G401.6 (cell line): ENCODE results near the gene MRPL33.
"Not testable (repeated sequence)": the region's sequence is repeated elsewhere in the genome, so short reads cannot be mapped to it uniquely, and the experiment has no call there.

ENCODE experiments used
- FAIRE-seq: peaks from 2 replicates; lab custom pipeline; 2012; peaks lifted over from hg19 to GRCh38; lab: Jason Lieb, UNC

Gene MRPL33

DNA sequence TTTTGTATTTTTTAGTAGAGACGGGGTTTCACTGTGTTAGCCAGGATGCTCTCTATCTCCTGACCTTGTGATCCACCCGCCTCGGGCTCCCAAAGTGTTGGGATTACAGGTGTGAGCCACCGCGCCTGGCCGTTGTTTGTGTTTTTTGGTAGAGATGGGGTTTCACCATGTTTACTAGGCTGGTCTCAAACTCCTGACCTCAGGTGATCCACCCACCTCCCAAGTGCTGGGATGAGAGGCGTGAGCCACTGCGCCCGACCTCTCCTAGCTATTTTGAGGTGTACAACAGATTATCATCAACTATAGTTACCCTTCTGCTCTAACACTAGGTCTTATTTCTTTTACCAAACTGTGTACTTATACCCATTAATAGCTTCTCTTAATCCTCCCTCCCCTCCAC, 28.9 kb upstream of the MRPL33 start:
- no peak for FAIRE-seq

DNA sequence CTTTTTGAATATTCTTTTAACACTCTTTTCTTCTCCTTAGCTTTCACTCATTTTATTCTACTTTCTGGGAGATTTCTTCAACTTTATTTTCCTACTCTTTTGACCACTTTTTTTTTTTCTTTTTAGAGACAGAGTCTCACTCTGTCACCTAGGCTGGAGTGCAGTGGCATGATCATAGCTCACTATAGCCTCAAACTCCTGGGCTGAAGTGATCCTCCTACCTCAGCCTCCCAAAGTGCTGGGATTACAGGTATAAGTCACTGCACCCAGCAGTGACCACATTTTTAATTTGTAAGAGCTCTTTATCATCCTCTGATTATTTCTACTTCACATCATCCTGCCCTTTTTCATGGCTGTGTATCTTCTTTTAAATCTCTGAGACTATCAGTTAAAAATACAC, 26.0 kb upstream of the MRPL33 start:
- FAIRE-seq = not testable (repeated sequence)

DNA sequence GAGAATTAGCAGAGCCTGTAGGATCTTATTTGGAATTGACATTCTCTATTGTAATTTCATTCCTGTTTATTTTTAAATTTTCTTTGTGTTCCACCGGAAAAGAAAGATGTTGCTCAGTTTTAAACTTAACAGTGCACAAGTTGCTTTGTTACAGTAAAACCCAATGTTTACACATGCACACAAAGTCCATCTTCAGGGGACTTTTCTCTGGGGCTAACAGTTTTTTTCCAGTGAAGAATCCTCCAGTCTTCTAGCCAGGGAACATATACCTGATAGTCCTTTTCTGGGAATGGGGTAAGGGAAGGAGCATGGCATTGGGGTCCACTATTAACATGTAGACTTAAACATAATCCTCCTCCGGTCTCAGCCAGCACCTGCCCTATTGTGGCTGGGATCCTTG, 25.2 kb upstream of the MRPL33 start:
- no peak for FAIRE-seq

DNA sequence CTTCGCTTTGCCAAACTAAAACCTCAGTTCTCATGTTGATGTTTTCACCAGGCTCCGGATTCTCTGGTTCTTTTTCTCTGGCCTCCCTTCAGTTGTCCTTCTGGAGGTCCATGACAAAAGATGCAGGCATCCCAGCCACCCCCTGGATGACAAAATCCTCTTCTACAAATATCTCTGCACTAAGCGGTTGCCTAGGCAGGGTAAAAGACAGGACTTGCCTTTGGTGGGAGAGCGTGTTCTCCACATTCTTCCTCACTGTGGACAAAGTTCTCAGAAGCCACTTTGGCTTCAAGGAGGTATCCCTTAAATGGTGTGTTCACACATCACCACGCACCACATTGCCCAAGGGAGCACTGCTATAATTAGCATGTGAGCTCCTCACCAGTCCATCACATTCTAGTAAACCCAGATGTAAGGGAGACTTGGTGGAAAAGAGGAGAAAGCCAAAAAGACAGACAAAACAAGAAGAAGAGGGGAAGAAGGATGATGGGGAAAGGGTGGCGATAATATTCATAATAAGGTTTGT, 23.6 kb upstream of the MRPL33 start:
- FAIRE-seq = no peak

DNA sequence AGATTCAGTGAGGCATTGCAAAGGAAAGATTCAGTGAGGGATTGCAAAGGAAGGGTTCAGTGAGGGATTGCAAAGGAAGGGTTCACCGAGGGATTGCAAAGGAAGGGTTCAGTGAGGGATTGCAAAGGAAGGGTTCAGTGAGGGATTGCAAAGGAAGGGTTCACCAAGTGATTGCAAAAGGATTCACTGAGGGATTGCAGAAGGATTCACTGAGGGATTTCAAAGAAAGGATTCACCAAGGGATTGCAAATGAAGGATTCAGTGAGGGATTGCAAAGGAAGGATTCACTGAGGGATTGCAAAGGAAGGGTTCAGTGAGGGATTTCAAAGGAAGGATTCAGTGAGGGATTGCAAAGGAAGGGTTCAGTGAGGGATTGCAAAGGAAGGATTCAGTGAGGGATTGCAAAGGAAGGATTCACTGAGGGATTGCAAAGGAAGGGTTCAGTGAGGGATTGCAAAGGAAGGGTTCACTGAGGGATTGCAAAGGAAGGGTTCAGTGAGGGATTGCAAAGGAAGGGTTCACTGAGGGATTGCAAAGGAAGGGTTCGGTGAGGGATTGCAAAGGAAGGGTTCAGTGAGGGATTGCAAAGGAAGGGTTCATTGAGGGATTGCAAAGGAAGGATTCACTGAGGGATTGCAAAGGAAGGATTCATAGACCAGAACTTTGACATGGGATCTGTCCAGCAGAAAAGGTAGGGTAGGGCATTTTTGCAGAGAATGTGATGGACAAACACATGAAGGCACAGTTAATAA, 22.5 kb upstream of the MRPL33 start:
- FAIRE-seq = not testable (repeated sequence)

DNA sequence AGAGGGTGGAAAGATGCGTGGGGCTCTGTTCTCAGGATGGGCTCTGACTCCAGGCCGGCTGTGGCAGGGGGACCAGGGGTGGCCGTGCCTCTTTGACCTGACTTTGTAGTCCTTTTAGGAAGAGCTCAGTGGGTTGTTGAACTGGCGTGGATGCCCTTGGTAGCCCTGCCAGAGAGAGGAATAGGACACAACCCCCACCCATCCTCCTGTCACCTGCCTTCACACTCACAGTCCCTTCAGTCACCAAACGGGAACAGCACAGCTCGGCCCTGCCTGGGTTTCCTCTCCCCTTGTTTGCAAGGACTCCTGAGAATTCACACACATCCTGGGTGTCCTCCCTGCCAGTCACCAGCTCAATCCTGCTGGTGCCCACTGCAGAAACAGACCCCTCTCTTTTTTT, 20.1 kb upstream of the MRPL33 start:
- FAIRE-seq = no peak

DNA sequence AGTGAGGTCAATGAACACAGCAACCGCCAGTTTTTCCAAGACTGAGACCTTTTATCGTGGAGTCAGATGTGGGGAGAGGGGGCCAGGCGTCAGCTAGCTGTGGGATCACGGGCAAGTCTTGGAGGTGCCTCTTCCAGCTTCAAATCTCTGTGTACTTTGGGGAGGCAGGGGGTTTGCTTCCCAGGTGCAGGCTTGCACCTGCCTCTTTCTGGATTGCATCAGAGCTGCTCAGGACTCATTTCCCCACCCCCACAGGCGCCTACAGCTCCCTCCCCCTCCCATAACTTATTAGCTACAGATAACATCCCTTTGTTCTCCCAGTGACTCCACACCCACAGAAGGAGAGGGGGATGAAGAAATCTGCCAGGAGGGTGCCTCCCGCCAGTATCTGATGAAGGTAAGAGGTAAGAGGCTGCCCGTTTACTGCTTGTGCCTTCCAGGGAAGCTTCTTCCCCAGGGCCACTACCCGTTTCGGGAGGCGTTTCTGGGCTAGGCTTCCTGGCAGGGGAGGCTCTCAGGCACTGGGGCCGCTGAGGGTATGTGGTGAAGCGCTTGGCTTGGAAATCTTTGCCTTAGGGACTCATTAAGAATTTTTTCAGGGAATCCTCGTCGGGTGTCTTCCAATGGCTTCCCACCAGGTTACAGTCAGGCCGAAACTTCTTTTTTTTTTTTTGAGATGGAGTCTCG, 18.8 kb upstream of the MRPL33 start:
- FAIRE-seq = no peak

DNA sequence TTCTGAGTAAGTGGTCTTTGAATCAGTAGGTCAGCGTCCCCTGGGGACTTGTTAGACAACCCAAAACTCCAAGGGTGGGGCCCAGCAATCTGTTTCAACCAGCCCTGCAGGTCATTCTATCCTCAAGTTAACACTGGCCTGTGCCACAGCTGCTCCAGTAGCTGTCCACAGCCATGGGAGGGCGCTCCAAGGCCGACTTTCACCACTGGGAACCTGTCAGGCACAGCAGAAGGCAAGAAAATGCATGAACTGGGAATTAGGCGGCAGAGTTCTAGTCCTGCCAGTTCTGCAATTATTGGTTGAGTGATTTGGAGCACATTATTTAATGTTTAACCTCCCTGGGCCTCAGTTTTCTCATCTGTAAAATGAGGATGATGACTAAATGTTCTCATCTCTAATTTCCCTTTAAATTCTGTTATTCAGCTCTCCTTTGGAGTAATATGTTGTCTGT, 17.4 kb upstream of the MRPL33 start:
- peak; percentile 34 for FAIRE-seq

DNA sequence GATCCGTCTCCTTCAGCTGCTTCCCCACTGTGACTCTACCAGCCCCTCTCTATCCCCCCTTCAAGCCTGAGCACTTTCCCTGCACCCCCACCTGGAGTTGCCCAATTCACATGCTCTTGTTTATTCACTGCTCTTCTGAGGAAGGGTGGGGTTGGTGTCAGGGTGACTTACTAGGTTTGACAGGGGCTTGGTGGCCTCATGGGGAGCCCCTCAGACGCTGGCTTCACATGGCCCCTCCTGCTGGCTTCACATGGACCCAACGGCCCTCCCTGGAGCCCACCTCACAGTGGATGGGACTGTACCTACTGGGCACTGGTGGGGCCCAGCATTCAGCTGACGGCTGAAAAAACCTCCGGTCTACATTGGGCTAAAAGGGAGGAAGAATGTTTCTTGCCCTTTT, 16.7 kb upstream of the MRPL33 start:
- FAIRE-seq = no peak

DNA sequence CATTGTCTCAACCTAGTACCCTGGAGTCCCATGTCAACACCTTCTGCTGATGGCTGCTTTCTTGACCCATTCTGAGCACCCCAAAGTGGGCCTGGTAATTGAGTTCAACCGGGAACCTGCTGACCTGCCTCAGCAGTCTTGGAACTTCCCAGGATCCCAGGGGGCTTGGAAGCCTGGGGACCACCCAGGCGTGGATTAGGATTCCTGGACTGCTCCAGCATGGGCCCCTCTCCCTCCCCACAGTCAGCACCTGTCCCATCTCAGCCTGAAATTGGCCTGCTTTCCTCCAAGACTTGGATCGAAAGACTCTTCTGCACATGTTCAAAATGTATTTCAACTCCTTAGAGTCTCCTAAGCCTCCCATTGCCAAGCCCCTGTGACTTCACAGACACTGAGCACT, 15.4 kb upstream of the MRPL33 start:
- no peak for FAIRE-seq

DNA sequence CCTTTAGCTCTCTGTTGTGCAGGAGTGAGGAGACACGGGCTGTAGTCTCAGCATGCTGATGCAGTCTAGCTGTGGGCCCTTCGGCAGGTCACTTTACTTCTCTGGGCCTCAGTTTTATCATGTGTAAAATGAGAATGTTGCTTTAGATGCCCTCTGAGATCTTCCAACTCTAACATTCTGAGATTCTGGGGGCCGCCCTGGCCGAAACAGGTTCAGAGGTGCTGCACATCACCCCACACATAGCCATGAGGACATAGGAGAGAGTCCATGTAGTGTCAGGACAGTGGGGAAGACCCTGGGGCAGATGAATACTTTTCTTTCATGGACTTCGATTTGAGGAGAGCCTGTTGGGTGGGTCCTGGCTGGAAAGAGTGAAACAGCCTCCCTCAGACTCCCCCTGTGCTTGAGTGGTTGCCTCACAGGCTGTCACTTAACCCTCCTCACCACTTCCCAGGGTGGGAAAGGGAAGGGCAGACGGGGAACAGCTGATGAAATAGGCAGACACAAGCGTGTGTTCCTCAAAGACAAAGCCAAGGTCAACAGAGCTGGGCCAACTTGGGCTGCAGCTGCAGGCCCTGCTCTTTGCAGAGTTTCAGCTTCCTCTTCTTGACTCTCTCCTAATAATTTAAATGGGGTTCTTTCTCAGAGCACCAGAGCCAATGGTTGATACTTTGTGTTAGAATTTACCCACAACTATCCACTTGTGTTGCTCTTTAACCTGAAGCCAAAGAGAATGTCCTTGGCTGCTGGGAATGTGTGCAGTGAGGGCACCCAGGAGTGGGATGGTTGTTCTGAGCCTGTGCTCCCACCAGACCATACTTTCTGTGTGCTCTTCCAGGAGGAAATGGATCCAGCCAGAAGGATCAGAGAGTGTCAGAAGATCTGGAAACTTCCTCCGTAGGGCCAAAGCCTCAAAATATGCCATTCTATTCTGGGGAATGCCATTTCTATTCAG, 14.7 kb upstream of the MRPL33 start:
- no peak for FAIRE-seq

DNA sequence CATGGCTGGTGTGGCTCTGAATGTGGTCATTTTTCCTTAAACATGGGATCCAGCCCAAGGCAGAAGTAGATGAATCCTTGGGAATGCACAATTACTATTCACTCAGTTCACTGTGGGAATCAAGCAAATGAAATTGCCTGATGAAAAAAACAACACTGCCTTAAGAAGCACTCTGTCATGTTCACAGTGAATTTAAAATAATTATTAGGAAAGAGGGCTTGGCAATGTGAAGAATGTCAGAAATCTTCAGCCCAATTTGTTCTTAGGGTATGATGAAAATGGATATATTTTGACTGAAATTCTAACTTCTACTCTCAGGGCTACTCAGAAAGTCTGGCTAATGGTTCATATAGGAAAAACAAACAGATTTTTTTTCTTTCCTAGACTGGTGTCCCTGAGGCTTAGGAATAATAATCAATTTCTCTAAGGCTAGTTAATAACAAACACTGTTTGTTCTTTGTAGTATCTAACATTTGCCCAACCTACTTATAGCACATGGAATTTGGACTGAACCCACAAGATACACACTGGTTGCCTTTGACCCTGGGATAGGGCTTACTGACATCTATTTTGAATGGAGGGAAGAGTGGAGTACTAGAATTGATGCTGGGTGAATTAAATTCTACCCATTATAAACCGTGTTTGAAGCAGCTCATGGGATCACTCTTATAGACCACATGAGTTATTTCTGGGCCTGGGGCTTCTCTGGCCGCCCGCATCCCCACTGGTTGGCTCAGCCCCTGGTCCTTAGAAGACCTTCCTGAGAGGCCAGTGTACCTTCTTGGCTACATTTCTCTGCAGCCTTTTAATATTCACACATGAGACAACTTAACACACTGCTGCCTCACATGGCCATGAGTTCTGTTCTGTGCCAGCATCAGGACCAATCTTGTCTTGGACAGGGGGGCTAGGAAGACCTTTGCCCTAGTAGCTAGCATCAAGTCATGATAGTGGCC, 8.3 kb upstream of the MRPL33 start:
- no peak for FAIRE-seq

DNA sequence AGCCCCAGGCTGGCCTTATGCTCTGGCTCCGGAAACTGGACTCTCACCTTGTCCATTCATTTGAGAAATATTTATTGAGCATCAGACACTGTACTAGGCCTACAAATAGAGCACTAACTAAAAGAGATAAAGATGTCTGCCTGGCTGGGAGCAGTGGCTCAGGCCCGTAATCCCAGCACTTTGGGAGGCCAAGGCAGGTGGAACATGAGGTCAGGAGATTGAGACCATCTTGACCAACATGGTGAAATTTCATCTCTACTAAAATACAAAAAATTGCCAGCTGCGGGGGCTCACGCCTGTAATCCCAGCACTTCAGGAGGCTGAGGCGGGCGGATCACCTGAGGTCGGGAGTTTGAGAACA, 7.6 kb upstream of the MRPL33 start:
- no peak for FAIRE-seq

DNA sequence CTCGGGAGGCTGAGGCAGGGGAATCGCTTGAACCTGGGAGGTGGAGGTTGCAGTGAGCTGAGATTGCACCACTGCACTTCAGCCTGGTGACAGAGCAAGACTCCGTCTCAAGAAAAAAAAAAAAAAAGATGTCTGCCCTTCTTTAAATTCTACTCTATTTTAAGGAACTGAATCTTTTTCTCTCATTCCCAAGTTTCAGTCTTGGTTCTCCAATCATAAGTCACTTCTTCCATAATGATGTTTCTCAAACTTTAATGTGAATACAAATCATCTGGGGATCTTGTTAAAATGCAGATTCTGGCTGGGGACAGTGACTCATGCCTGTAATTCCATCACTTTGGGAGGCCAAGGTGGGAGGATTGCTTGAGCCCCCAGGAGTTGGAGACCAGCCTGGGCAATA, 7.0 kb upstream of the MRPL33 start:
- not testable (repeated sequence) for FAIRE-seq

DNA sequence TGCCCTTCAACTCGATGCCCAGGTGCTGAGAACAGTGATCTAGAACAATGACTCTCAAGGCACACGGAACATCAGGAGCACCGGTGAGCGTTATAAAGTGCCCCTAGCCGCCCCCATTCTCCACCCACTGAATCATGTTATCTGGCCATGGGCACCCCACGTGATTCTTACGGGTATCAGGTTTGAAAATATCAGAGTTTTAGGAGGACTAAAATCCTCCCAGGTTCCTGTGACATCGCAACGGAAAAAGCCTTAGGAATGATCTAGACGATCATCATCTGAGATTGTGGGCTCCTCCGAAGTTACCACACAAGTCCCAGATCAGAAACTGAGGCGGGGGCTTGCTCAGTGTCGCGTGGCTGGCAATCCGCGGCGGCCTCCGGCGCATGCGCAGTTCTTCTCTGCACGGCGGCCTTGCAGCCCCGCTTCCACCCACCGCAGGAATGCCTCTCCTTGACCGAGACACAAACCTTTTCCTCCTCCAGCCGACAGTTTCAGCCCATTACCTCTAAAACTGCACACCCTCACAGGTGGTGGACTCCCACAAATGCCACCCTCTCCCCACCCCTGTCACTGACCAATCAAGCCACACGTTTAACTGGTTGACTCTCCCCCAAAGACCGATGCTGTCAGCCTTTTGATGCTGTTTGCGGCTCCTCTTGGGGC, 5.8 kb upstream of the MRPL33 start:
- no peak for FAIRE-seq

DNA sequence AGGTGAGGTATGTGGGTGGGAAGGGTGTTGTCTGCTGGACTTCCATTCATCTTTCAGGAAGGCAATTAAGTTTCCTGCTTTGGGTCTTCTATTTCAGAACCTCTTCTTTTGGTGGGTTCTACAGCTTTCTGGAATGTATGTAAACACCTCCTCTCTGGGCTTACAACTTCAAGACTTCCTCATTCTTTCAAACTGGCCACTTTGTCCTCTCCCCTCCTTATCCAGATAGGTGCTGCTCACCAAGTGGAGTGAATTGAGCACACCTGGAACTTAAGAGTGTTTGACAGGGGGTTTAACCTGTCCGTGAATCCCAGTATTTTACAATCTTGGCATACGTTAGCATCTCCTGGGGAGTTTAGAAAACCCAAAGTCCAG, 5.2 kb upstream of the MRPL33 start:
- FAIRE-seq = no peak

DNA sequence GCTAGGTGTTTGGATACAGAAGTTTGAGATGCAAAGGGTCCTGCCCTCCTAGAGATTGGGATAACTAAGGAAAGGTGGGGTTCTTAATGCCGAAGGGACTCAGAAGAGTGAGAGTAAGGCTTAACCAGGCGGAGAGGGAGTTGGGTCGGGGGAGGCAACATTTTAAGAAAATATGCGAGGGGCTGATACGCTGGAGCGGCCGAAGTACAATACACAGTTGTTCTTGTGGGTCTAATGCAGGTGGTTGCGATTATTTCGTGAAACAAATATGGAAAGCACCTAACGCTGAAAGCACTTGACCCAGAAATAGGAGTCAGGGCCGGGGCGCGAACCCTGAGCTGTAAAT, 344 bp upstream of the MRPL33 start:
- no peak for FAIRE-seq

DNA sequence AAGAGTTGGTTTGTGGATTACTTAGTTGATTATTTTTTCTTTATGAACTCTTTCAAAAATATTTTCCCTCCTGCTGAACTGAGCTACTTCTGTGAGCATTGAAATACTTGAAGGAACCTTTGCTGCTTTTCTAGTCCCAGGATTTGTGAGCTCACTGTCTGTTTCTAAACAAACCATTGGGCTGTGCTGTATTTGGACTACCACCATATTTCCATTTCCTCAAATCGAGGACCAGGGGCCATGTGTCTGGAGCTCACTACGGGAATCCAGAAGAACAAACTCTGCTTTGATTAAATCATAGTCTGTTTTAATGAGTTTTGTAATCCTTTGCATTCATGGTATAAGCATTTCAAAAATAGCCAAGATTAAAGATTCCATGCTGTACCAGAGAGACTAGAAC, 1.3 kb downstream of the MRPL33 start:
- FAIRE-seq = no peak

DNA sequence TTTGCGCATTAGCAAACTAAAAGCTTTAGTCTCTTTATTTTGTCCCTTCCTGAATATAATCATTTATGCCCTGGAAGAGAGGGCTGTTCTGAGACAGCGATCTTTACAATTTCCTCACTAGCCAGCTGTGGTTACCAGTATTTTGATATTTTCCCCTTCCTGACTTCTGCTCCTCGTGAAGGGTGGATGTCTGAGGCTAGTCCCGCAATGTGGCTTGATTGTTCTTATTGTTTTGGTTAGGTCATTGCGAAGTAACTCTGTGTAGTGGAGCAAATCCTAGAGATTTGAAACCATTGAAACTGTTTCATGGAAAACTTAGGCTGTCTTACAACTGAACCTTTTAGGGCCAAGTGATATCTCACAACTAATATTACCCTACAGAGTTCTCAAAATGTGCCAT, 2.4 kb downstream of the MRPL33 start:
- no peak for FAIRE-seq

DNA sequence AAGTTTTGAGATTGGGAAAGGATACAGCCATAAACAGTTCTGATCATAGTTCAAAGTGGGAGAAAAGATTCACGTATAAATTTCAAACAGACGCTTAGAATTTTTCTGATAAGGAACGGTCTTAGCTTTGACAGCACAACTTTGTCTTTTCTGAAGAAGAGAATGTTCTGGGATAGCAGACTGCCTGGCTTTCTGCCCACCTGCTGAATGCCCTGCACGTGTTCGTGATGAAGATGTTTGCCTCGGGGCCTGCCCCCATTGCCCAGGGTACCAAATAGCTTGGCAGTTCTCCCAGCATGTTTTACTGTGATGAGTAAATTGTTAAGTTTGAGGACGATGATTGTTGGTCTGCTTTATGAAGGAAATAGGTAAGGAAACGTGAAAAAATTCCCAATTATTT, 4.6 kb downstream of the MRPL33 start:
- no peak for FAIRE-seq

DNA sequence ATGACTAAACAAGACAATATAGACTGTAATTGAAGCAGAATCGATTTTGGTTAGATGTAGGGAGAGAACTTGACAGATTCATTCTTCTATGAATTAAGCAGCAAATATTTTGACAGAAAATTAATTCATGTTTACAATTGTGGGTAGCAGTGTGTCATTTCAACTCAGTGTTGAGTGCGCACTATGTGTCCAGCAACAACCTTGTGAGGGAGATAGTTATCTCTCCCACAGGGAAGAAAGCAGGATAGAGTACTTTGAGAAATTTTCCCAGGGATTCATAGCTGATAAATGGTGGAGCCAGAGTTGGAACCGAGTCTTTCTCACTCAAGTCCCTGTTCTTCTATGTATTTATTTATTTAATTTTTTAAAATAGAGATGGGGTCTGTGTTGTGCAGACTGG, 5.2 kb downstream of the MRPL33 start:
- FAIRE-seq = no peak
